Measurements from ENCODE around the gene CD40. TPM values are rescaled to one million over a fixed set of nuclear protein-coding genes. Genes with fewer than 3 reads are reported as not detected.

The CD40 gene
- polyA plus RNA-seq, 1 experiment = 0.21 TPM

GRCh38 chr20:46074006-46074405 lies 44.1 kb upstream of the CD40 start:
- ChIA-PET CTCF (interaction anchor here (0.6 kb wide), 1 partner anchor 86 kb away, joined by 3 read pairs; no protein-coding TSS in a partner anchor), POLR2A (no interaction called here)
- Histone ChIP-seq H3K9me3 (ENCODE audit: control insufficient read depth, insufficient read depth, low read length) (no peaks in the 10 kb centered on the region), H3K4me3 (ENCODE audit: low read depth, low read length) (no peak overlapping the region), H3K27me3 (ENCODE audit: control insufficient read depth, insufficient read depth, low read length) (no peaks in the 10 kb centered on the region), H3K27ac (ENCODE audit: low read depth, low read length) (no peak overlapping the region)
- no peak for DNase-seq (ENCODE audit: low read depth, low spot score)
- TF ChIP-seq CTCF (IDR thresholded peaks at IDR 0.05; ENCODE audit: low read depth, low read length) = no peak

GRCh38 chr20:46076806-46077205 lies 41.3 kb upstream of the CD40 start:
- ChIA-PET POLR2A (no interaction called here), CTCF (no interaction called here)
- H3K27me3 ChIP-seq (ENCODE audit: control insufficient read depth, insufficient read depth, low read length) = no peaks in the 10 kb centered on the region
- H3K9me3 ChIP-seq (ENCODE audit: control insufficient read depth, insufficient read depth, low read length) = no peaks in the 10 kb centered on the region
- H3K4me3 ChIP-seq (ENCODE audit: low read depth, low read length) = no peak overlapping the region
- no peak for TF ChIP-seq CTCF (IDR thresholded peaks at IDR 0.05; ENCODE audit: low read depth, low read length)
- H3K27ac ChIP-seq (ENCODE audit: low read depth, low read length) = no peak overlapping the region
- no peak for DNase-seq (ENCODE audit: low read depth, low spot score)

GRCh38 chr20:46077642-46078305 lies 40.3 kb upstream of the CD40 start:
- no peak overlapping the region for H3K27ac ChIP-seq (ENCODE audit: low read depth, low read length)
- CTCF ChIA-PET = interaction anchor here (1.5 kb wide), 1 partner anchor 10 kb away, joined by 3 read pairs; no protein-coding TSS in a partner anchor
- no peaks in the 10 kb centered on the region for H3K9me3 ChIP-seq (ENCODE audit: control insufficient read depth, insufficient read depth, low read length)
- no peaks in the 10 kb centered on the region for H3K27me3 ChIP-seq (ENCODE audit: control insufficient read depth, insufficient read depth, low read length)
- POLR2A ChIA-PET = no interaction called here
- H3K4me3 ChIP-seq (ENCODE audit: low read depth, low read length) = no peak overlapping the region
- no peak for TF ChIP-seq CTCF (IDR thresholded peaks at IDR 0.05; ENCODE audit: low read depth, low read length)
- no peak for DNase-seq (ENCODE audit: low read depth, low spot score)

- ChIA-PET CTCF (interaction anchor here (0.7 to 1.5 kb wide), 2 partner anchors 9 to 68 kb away, joined by 3 read pairs; no protein-coding TSS in a partner anchor), POLR2A (no interaction called here)
- no peak for DNase-seq (ENCODE audit: low read depth, low spot score)
- Histone ChIP-seq H3K4me3 (ENCODE audit: low read depth, low read length) (no peak overlapping the region), H3K27ac (ENCODE audit: low read depth, low read length) (no peak overlapping the region), H3K27me3 (ENCODE audit: control insufficient read depth, insufficient read depth, low read length) (no peaks in the 10 kb centered on the region), H3K9me3 (ENCODE audit: control insufficient read depth, insufficient read depth, low read length) (no peaks in the 10 kb centered on the region)
- TF ChIP-seq CTCF (IDR thresholded peaks at IDR 0.05; ENCODE audit: low read depth, low read length) = no peak
These were observed 39.2 kb upstream of the CD40 start for GRCh38 chr20:46078954-46079353.

GRCh38 chr20:46081074-46081473 lies 37.0 kb upstream of the CD40 start:
- Histone ChIP-seq H3K4me3 (ENCODE audit: low read depth, low read length) (no peak overlapping the region), H3K27ac (ENCODE audit: low read depth, low read length) (no peak overlapping the region), H3K27me3 (ENCODE audit: control insufficient read depth, insufficient read depth, low read length) (no peaks in the 10 kb centered on the region), H3K9me3 (ENCODE audit: control insufficient read depth, insufficient read depth, low read length) (no peaks in the 10 kb centered on the region)
- DNase-seq (ENCODE audit: low read depth, low spot score) = no peak
- CTCF ChIA-PET = interaction anchor here (0.6 to 1.8 kb wide), 3 partner anchors 58 to 215 kb away, joined by 3 to 6 read pairs (median 5); no protein-coding TSS in a partner anchor
- POLR2A ChIA-PET = no interaction called here
- no peak for TF ChIP-seq CTCF (IDR thresholded peaks at IDR 0.05; ENCODE audit: low read depth, low read length)

Data from AG04450 (cell line).